Left renal pelvis (tissue), 4 donors: ENCODE results near the gene ZIC1. TPM values are rescaled to one million over a fixed set of nuclear protein-coding genes. Genes with fewer than 3 reads are reported as not detected.

ENCODE experiments used
- DNase-seq, 4 donors: peaks; one replicate each; pipeline ENCODE4 v3.0.0-alpha.2; 2013; ENCODE audit warnings: low read depth in 4 of 4, low spot score in 3 of 4
- polyA plus RNA-seq, 4 donors: library from polyadenylated mRNA; unstranded; fragments of 120-200 nt; gene quantifications; one replicate each; pipeline ENCODE4 v1.2.1, GENCODE V29; 2013; ENCODE audit not compliant: insufficient read length in 4 of 4

ZIC1 gene
- polyA plus RNA-seq, 4 donors: 0.10 to 2.4 (median 1.3) TPM; not detected in 1

- no peak for DNase-seq
Observed at GRCh38 chr3:147379651-147380050, 29.5 kb upstream of the ZIC1 start.

- DNase-seq: no peak
Observed at GRCh38 chr3:147380387-147380951, 28.7 kb upstream of the ZIC1 start.

GRCh38 chr3:147380977-147381376 lies 28.2 kb upstream of the ZIC1 start:
- DNase-seq: no peak

GRCh38 chr3:147381596-147381995 lies 27.6 kb upstream of the ZIC1 start:
- no peak for DNase-seq

GRCh38 chr3:147383617-147384016 lies 25.5 kb upstream of the ZIC1 start:
- DNase-seq: no peak

- DNase-seq: no peak
Observed at GRCh38 chr3:147384210-147385058, 24.7 kb upstream of the ZIC1 start.

GRCh38 chr3:147385059-147386012 lies 23.8 kb upstream of the ZIC1 start:
- DNase-seq: no peak

- DNase-seq: no peak
Observed at GRCh38 chr3:147387291-147387884, 21.8 kb upstream of the ZIC1 start.

- no peak for DNase-seq
Observed at GRCh38 chr3:147387885-147388699, 21.1 kb upstream of the ZIC1 start.

- DNase-seq: no peak
Observed at GRCh38 chr3:147388700-147389580, 20.2 kb upstream of the ZIC1 start.

- no peak for DNase-seq
Observed at GRCh38 chr3:147389717-147390116, 19.4 kb upstream of the ZIC1 start.

GRCh38 chr3:147390589-147391569 lies 18.3 kb upstream of the ZIC1 start:
- DNase-seq: no peak

- no peak for DNase-seq
Observed at GRCh38 chr3:147391781-147392624, 17.2 kb upstream of the ZIC1 start.

- no peak for DNase-seq
Observed at GRCh38 chr3:147392625-147392946, 16.6 kb upstream of the ZIC1 start.

- DNase-seq: no peak
Observed at GRCh38 chr3:147393261-147393942, 15.8 kb upstream of the ZIC1 start.
